ENCODE data around the gene PRICKLE3. TPM values are rescaled to one million over a fixed set of nuclear protein-coding genes. Genes with fewer than 3 reads are reported as not detected.

PRICKLE3 gene
- total RNA-seq, 1 donor from 2014 or later: 13.5 TPM

DNA sequence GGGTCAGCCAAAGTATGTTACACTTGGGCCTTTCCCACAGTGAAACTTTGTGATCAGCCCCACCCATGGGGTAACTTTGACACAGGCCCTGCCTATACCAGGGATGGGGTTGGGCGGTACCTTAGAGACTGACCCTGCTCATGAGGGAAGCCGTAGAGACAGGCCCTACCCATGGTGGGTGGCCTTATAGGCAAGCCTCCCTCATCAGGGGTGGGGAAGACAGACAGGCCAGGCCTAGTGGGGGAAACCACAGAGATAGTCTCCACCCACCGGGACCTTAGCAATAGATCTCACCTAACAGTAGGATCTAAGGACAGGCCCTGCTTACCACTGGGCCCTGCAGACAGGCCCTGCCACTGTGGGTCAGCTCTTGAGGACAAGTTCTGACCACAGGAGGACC lies 7.6 kb downstream of the PRICKLE3 start:
- Mint-ChIP-seq H3K4me3 (no peak overlapping the region), H3K36me3 (peaks cover 42% of the 10 kb centered on the region), H3K9me3 (peaks cover 32% of the 10 kb centered on the region), H3K27me3 (ENCODE audit: low read depth) (no peaks in the 10 kb centered on the region), H3K4me1 (no peaks in the 10 kb centered on the region), H3K27ac (no peak overlapping the region)
- no peak for DNase-seq (ENCODE audit: low spot score in 2 of 2, unreplicated experiment in 2 of 2)
- TF ChIP-seq, protein P1, sequence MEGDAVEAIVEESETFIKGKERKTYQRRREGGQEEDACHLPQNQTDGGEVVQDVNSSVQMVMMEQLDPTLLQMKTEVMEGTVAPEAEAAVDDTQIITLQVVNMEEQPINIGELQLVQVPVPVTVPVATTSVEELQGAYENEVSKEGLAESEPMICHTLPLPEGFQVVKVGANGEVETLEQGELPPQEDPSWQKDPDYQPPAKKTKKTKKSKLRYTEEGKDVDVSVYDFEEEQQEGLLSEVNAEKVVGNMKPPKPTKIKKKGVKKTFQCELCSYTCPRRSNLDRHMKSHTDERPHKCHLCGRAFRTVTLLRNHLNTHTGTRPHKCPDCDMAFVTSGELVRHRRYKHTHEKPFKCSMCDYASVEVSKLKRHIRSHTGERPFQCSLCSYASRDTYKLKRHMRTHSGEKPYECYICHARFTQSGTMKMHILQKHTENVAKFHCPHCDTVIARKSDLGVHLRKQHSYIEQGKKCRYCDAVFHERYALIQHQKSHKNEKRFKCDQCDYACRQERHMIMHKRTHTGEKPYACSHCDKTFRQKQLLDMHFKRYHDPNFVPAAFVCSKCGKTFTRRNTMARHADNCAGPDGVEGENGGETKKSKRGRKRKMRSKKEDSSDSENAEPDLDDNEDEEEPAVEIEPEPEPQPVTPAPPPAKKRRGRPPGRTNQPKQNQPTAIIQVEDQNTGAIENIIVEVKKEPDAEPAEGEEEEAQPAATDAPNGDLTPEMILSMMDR (IDR thresholded peaks at IDR 0.05; ENCODE audit: unreplicated experiment): no peak

DNA sequence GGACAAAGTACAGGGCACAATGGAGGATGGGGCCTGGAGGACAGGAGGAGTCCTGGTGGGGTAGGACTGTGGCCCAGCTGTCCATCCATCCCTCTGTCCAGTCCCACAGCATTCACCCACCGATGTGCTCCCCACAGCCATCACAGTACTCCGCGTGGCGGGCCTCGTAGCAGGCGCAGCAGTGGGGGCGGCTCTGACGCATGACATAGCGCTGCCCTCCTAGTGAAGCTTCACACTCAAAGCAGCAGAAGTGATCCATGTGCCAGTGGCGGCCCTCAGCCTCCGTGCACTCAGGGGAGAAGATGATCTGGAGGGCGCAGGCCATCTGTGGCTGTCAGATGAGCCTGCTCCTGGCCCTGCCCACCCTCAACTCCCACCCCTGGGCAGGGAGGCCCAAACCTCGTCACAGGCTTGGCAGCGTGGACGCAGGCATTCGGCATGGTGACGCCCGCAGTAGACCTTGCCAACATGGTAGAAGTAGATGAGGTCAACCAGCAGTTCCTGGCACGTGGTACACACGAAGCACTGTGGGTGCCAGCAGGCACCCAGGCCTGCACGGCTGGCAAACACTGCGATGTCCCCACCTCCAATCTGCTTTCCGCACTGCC lies 8.2 kb downstream of the PRICKLE3 start:
- Mint-ChIP-seq H3K27me3 (ENCODE audit: low read depth) (peaks cover 1% of the 10 kb centered on the region), H3K9me3 (peaks cover 32% of the 10 kb centered on the region), H3K4me1 (peaks cover 3% of the 10 kb centered on the region), H3K4me3 (no peak overlapping the region), H3K27ac (no peak overlapping the region), H3K36me3 (peaks cover 42% of the 10 kb centered on the region)
- TF ChIP-seq, protein P1 (IDR thresholded peaks at IDR 0.05; ENCODE audit: unreplicated experiment): no peak
- DNase-seq (ENCODE audit: low spot score in 2 of 2, unreplicated experiment in 2 of 2): no peak

DNA sequence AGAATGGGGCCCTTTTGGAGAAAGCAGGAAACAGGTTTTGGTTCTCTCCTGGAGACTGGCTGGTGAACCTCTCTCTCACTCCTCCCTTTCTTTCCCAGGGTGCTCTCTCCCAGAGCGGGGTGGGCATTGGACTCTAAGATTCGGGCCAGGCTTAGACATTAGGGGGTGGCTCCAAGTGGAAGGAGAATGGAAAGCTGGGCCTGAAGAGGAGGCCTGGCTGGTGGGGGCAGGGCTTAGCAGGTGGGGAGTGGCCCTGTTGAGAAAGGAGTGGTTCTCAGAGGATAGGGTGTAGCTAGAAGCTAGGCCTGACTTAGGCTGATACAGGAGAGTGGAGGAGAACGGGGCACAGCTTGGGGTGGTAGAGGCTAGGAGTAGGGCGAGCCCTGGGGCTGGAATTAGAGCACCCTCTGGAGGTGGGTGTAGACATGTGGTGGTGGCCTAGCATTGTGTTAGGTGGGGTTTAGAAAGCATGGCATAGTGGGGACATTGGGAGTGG lies 8.8 kb downstream of the PRICKLE3 start:
- peaks cover 8% of the 10 kb centered on the region for H3K4me1 Mint-ChIP-seq
- H3K27me3 Mint-ChIP-seq (ENCODE audit: low read depth): peaks cover 3% of the 10 kb centered on the region
- no peak overlapping the region for H3K27ac Mint-ChIP-seq
- H3K4me3 Mint-ChIP-seq: no peak overlapping the region
- H3K9me3 Mint-ChIP-seq: peaks cover 29% of the 10 kb centered on the region
- TF ChIP-seq, protein P1 (IDR thresholded peaks at IDR 0.05; ENCODE audit: unreplicated experiment): no peak
- H3K36me3 Mint-ChIP-seq: peaks cover 39% of the 10 kb centered on the region
- DNase-seq (ENCODE audit: low spot score in 2 of 2, unreplicated experiment in 2 of 2): no peak

DNA sequence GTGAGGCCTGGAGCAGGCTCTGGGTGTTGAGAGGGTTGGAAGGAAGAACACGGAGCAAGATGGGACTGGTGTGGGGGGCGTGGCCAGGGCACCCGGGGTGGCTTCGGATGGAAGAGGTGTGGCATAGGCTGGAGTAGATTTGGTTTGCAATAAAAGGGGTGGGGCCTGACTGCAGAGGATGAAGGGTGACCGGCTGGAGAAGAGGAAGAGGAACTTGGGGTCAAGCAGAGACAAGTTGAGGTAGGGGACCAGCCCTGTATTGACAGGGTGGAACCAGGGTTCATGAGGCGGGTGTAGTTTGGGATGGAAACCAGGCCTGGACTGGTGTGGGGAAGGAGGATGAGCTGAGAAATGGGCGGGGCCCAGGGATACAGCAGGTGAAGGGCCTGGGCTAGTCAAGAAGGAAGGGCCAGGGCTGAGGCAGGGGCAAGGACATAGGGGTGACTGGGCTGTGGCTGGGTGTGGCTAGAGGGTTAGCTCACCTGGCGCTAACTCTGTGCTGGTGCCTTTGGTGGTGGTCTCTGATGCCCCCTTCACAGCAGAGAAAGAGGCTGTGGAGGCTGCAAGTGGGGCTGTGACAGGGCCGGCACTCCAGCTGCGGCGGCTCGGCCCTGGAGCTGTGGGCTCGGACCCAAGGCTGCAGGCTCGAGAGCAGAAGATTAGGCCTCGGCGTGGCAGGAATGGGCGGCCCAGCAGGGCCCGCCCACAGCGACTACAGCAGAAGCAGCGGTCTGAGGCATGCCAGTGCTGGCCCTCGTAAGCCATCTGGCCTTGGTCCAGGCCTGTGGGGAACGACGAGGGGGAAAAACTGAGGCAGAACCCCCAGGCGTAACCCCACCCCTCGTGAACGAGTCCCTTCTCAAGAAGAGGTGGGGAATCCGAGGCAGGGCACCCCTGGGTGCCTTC lies 9.5 kb downstream of the PRICKLE3 start:
- peaks cover 36% of the 10 kb centered on the region for H3K36me3 Mint-ChIP-seq
- peak overlapping the region; percentile 47 for H3K27ac Mint-ChIP-seq
- H3K4me1 Mint-ChIP-seq: peaks cover 8% of the 10 kb centered on the region
- no peak overlapping the region for H3K4me3 Mint-ChIP-seq
- H3K27me3 Mint-ChIP-seq (ENCODE audit: low read depth): peaks cover 7% of the 10 kb centered on the region
- DNase-seq (ENCODE audit: low spot score in 2 of 2, unreplicated experiment in 2 of 2): no peak
- TF ChIP-seq, protein P1 (IDR thresholded peaks at IDR 0.05; ENCODE audit: unreplicated experiment): no peak
- peaks cover 26% of the 10 kb centered on the region for H3K9me3 Mint-ChIP-seq

DNA sequence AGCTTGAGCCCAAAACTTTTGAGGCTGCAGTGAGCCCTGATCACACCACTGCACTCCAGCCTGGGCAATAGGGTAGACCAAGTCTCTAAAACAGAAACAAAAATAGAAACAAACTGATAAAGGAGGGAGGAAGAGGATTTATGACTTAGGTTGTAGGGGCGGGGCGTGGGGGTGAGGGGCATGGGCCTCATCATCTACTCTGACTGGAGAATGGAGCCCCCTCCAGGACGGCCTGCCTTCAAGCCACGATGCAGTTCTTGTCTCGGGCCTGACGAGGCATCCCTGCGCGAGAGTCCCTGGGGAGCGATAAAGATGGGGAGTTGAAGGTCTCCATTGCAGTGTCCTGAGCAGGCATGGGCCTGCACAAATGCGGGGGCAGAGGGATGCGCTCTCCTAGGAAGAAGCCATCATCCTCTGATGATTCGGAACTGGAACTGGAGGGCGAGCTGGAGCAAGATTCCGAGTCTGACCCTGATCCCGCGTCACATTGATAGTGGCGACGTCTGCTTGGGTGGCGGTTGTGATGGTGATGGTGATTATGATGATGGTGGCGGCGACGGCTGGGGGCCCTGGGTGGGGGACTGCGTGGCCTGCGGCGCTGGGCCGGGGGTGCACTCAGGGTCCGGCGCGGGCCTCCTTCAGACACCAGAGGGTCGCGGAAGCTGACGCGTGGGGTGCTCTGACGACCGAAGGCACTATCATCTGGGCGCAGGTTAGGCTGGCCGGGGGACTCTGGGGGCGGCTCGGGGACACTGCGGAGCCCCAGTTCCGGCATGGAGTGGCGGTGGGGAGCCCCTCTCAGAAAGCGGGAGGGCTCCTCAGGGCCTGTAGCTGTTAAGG lies 10.5 kb downstream of the PRICKLE3 start:
- Mint-ChIP-seq H3K36me3 (peaks cover 33% of the 10 kb centered on the region), H3K27me3 (ENCODE audit: low read depth) (peaks cover 10% of the 10 kb centered on the region), H3K27ac (no peak overlapping the region), H3K9me3 (peaks cover 22% of the 10 kb centered on the region), H3K4me3 (no peak overlapping the region), H3K4me1 (peaks cover 8% of the 10 kb centered on the region)
- no peak for DNase-seq (ENCODE audit: low spot score in 2 of 2, unreplicated experiment in 2 of 2)
- TF ChIP-seq, protein P1 (IDR thresholded peaks at IDR 0.05; ENCODE audit: unreplicated experiment): no peak

Data from mesothelial cell of epicardium (in vitro differentiated cells).